Thyroid gland (tissue), 4 donors: ENCODE results near the gene AAMP.

Experiments
- CTCF ChIP-seq, 6 experiments: fragments of 200-600 bp in 3 of 6; fragments of 450-650 bp in 3 of 6; sonication (generic) in 3 of 6; IDR thresholded peaks; one replicate each; pipeline ENCODE4 v1.5.1; 2016 to 2019; ENCODE audit warnings: antibody characterized with exemption in 6 of 6, mild to moderate bottlenecking in 2 of 6, inconsistent platforms in 1 of 6, moderate library complexity in 1 of 6
- POLR2A ChIP-seq, 2 donors: fragments of 450-650 bp; IDR thresholded peaks; one replicate each; pipeline ENCODE4 v1.6.1; 2017; ENCODE audit warnings: antibody characterized with exemption in 2 of 2, mild to moderate bottlenecking in 2 of 2, moderate library complexity in 1 of 2

- TF ChIP-seq POLR2A (IDR thresholded peaks at IDR 0.05) (no peak), CTCF (IDR thresholded peaks at IDR 0.05) (no peak)
These were observed 28.5 kb upstream of the AAMP start for GRCh38 chr2:218298314-218298875.
